CD4-positive, alpha-beta T cell (primary cell): ENCODE results near the gene MAN2A2. TPM values are rescaled to one million over a fixed set of nuclear protein-coding genes. Genes with fewer than 3 reads are reported as not detected.

Experiments
- ATAC-seq: fragments of 200-7000 bp; cut with Tn5 transposase; one replicate; pipeline ENCODE4 v1.10.0; 2022; ENCODE audit warnings: mild to moderate bottlenecking; ENCODE audit not compliant: poor library complexity
- CTCF ChIA-PET: fragments of 350-600 bp; sonication (Branson Sonifier 250); formaldehyde crosslinking; loops from one replicate; lab custom pipeline; 2021; ENCODE audit warnings: antibody characterized with exemption, inconsistent platforms; lab: Charles Lee
- POLR2A ChIA-PET: fragments of 350-600 bp; sonication (Branson Sonifier 250); formaldehyde crosslinking; loops from one replicate; lab custom pipeline; 2021; ENCODE audit warnings: antibody characterized with exemption, inconsistent platforms; lab: Charles Lee
- DNase-seq, 14 experiments: peaks; one replicate each; pipeline ENCODE4 v3.0.0-alpha.2; 2013 to 2020; ENCODE audit warnings: mixed read lengths in 2 of 14
- H3K27ac ChIP-seq, 2 donors: one replicate each; pipeline versions ENCODE4 v1.5.1 to v1.7.0; 2013; ENCODE audit warnings: low read length in 2 of 2, low read depth in 1 of 2, mild to moderate bottlenecking in 1 of 2
- H3K27me3 ChIP-seq, 2 experiments: 1 replicate in 1 of 2; 2 replicates in 1 of 2; pipeline versions ENCODE4 v1.6.1 to v1.7.0; 2013; ENCODE audit warnings: low read length in 2 of 2, control low read depth in 1 of 2, mild to moderate bottlenecking in 1 of 2, moderate library complexity in 1 of 2; ENCODE audit not compliant: insufficient read depth in 2 of 2, control insufficient read depth in 1 of 2
- H3K36me3 ChIP-seq: one replicate; pipeline ENCODE4 v1.6.1; 2013; ENCODE audit warnings: low read length, control low read depth; ENCODE audit not compliant: insufficient read depth
- H3K4me1 ChIP-seq: one replicate; pipeline ENCODE4 v1.6.1; 2013; ENCODE audit warnings: low read length, control low read depth; ENCODE audit not compliant: insufficient read depth
- H3K4me3 ChIP-seq: one replicate; pipeline ENCODE4 v1.5.1; 2013; ENCODE audit warnings: mild to moderate bottlenecking, low read length, moderate library complexity
- H3K9me3 ChIP-seq, 2 experiments: 1 replicate in 1 of 2; 2 replicates in 1 of 2; pipeline versions ENCODE4 v1.6.1 to v1.7.0; 2013; ENCODE audit warnings: low read length in 2 of 2, mild to moderate bottlenecking in 2 of 2, control low read depth in 1 of 2, moderate library complexity in 1 of 2; ENCODE audit not compliant: control insufficient read depth in 1 of 2, insufficient read depth in 1 of 2
- H3K27ac Mint-ChIP-seq: one replicate; pipeline ENCODE4 v1.8.0; 2020; ENCODE audit warnings: mixed read lengths
- H3K27me3 Mint-ChIP-seq: one replicate; pipeline ENCODE4 v1.8.0; 2021; ENCODE audit warnings: mixed read lengths
- H3K36me3 Mint-ChIP-seq: one replicate; pipeline ENCODE4 v1.8.0; 2021; ENCODE audit warnings: low read depth, mixed read lengths
- H3K4me1 Mint-ChIP-seq: one replicate; pipeline ENCODE4 v1.8.0; 2021; ENCODE audit warnings: low read depth, mixed read lengths
- H3K4me3 Mint-ChIP-seq: one replicate; pipeline ENCODE4 v1.8.0; 2020; ENCODE audit warnings: mild to moderate bottlenecking, mixed read lengths
- H3K9me3 Mint-ChIP-seq: one replicate; pipeline ENCODE4 v1.8.0; 2020; ENCODE audit warnings: mixed read lengths
- intact Hi-C, 2 experiments: fragments of 100-400 bp; cut with DNase I in 1 of 2; cut with micrococcal nuclease in 1 of 2; formaldehyde crosslinking; loops; one replicate each; pipeline versions ENCODE4 v1.15.1 to v1.9.0; 2023 to 2025; cut with DNase I, micrococcal nuclease
- total RNA-seq, 174 experiments: library from RNA in 2 of 174; stranded (reverse) in 2 of 174; gene quantifications; one replicate each; pipeline ENCODE4 v1.2.3 and lab custom pipeline; 2021 to 2026
- TF ChIP-seq, protein P1 (sequence below): fragments of 200-600 bp; IDR thresholded peaks from one replicate; pipeline ENCODE4 v1.8.0; 2022; ENCODE audit warnings: antibody characterized with exemption, mild to moderate bottlenecking

The MAN2A2 gene
- total RNA-seq, 2 experiments from 2014 or later = 125 to 128 TPM

- Mint-ChIP-seq H3K27me3 (no peaks in the 10 kb centered on the region), H3K36me3 (peaks cover 38% of the 10 kb centered on the region), H3K9me3 (no peaks in the 10 kb centered on the region), H3K4me1 (peaks cover 9% of the 10 kb centered on the region), H3K4me3 (peak within 1 kb of the TSS; percentile 87), H3K27ac (peak within 1 kb of the TSS; percentile 88)
- no peaks in the 10 kb centered on the region for H3K27me3 ChIP-seq
- POLR2A ChIA-PET = interaction anchor here (0.6 to 7.7 kb wide), 12 partner anchors 11 to 1620 kb away, joined by 3 to 126 read pairs (median 3); partner anchors contain the start of genes BLM, HDDC3, MAN2A2 and NGRN
- H3K4me3 ChIP-seq = peak within 1 kb of the TSS; percentile 74
- peak; percentile 71 to 94 (median 80) for DNase-seq
- ATAC-seq = peak; percentile 92
- H3K9me3 ChIP-seq = no peaks in the 10 kb centered on the region
- intact Hi-C loops = loop anchor here (1.0 to 5.0 kb wide), 4 partner anchors 20 to 67 kb away; partner anchors contain the start of genes PRC1 (in 2 of the 2), UNC45A (in 1 of the 2) and VPS33B (in 1 of the 2)
- H3K4me1 ChIP-seq = peaks cover 26% of the 10 kb centered on the region
- TF ChIP-seq, protein P1, sequence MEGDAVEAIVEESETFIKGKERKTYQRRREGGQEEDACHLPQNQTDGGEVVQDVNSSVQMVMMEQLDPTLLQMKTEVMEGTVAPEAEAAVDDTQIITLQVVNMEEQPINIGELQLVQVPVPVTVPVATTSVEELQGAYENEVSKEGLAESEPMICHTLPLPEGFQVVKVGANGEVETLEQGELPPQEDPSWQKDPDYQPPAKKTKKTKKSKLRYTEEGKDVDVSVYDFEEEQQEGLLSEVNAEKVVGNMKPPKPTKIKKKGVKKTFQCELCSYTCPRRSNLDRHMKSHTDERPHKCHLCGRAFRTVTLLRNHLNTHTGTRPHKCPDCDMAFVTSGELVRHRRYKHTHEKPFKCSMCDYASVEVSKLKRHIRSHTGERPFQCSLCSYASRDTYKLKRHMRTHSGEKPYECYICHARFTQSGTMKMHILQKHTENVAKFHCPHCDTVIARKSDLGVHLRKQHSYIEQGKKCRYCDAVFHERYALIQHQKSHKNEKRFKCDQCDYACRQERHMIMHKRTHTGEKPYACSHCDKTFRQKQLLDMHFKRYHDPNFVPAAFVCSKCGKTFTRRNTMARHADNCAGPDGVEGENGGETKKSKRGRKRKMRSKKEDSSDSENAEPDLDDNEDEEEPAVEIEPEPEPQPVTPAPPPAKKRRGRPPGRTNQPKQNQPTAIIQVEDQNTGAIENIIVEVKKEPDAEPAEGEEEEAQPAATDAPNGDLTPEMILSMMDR = no peak
- H3K27ac ChIP-seq = peak within 1 kb of the TSS; percentile 87 to 92
- CTCF ChIA-PET = interaction anchor here (1.0 to 5.5 kb wide), 6 partner anchors 18 to 78 kb away, joined by 3 to 41 read pairs (median 6); partner anchors contain the start of genes HDDC3, UNC45A and VPS33B
- H3K36me3 ChIP-seq = peaks cover 35% of the 10 kb centered on the region
These were observed 51.9 kb downstream of the MAN2A2 start, which contains the start of gene RCCD1 for GRCh38 chr15:90954712-90955623. RCCD1 (plus strand) TSS chr15:90954884; CDS start chr15:90956735, 1,851 bp downstream.

DNA sequence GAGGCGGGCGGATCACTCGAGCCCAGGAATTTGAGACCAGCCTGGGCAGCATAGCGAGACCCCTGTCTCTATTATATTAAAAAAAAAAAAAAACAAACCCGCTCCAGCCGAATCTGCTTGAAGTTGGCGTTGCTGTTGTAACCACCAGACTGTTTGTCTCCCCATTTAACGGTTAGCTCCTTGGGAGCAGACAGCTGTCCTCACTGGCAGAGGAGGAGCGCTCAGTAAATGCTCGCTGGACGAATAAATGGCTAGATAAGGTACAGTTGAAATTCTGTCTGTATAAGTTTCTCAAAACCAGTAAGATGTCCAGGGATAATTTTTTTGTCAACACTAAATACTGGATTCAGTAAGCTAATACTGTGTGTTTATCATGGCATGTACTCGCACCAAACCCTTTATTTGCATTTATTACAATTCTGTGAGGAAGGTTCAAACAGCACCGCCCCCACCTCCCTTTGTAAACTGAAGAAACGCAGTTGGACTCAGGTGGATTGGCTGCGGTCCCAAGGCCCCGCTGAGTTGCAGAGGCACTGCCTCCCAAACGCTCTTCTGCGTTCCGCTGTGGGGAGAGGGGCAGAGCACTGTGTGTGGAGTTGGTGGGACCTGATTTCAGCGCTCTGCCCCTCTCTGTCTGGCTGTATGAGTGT lies 52.6 kb downstream of the MAN2A2 start:
- no peaks in the 10 kb centered on the region for H3K9me3 Mint-ChIP-seq
- no peaks in the 10 kb centered on the region for H3K27me3 Mint-ChIP-seq
- no peaks in the 10 kb centered on the region for H3K9me3 ChIP-seq
- peaks cover 9% of the 10 kb centered on the region for H3K4me1 Mint-ChIP-seq
- intact Hi-C loops = loop anchor here (1.0 to 5.0 kb wide), 7 partner anchors 37 to 316 kb away; partner anchors contain the start of genes PRC1 (in 2 of the 2) and VPS33B (in 1 of the 2)
- peaks cover 37% of the 10 kb centered on the region for H3K36me3 Mint-ChIP-seq
- ATAC-seq (no peak), DNase-seq (peak in 1 of 14 experiments; percentile 22)
- peak overlapping the region; percentile 74 for H3K4me3 ChIP-seq
- H3K4me3 Mint-ChIP-seq = peak overlapping the region; percentile 76
- H3K27ac Mint-ChIP-seq = peak overlapping the region; percentile 47
- H3K4me1 ChIP-seq = peaks cover 26% of the 10 kb centered on the region
- peaks cover 35% of the 10 kb centered on the region for H3K36me3 ChIP-seq
- TF ChIP-seq, protein P1 = no peak
- no peak overlapping the region for H3K27ac ChIP-seq
- ChIA-PET CTCF (interaction anchor here (0.9 to 5.5 kb wide), 8 partner anchors 20 to 94 kb away, joined by 3 to 41 read pairs (median 6); partner anchors contain the start of genes HDDC3, UNC45A and VPS33B), POLR2A (interaction anchor here (1.0 to 7.7 kb wide), 3 partner anchors 22 to 77 kb away, joined by 3 to 126 read pairs (median 9); partner anchors contain the start of genes HDDC3, MAN2A2 and UNC45A)
- no peaks in the 10 kb centered on the region for H3K27me3 ChIP-seq
